GM12874 (cell line): Measurements from ENCODE around the gene MSANTD1.

Experiments used
- CTCF ChIP-seq: IDR thresholded peaks from 2 replicates; pipeline ENCODE4 v1.5.1; 2011; ENCODE audit warnings: low read depth, mild to moderate bottlenecking, control low read depth, low read length, moderate library complexity; ENCODE audit not compliant: insufficient read depth

Gene MSANTD1

GRCh38 chr4:3229328-3229727, 19.6 kb upstream of the MSANTD1 start:
- TF ChIP-seq CTCF: no peak

GRCh38 chr4:3229964-3230363, 19.0 kb upstream of the MSANTD1 start:
- TF ChIP-seq CTCF: no peak

GRCh38 chr4:3231471-3231870, 17.5 kb upstream of the MSANTD1 start:
- TF ChIP-seq CTCF: no peak

GRCh38 chr4:3232001-3232400, 17.0 kb upstream of the MSANTD1 start:
- no peak for TF ChIP-seq CTCF

GRCh38 chr4:3232871-3233271, 16.1 kb upstream of the MSANTD1 start:
- no peak for TF ChIP-seq CTCF

- no peak for TF ChIP-seq CTCF
Observed at GRCh38 chr4:3233391-3234071, 15.4 kb upstream of the MSANTD1 start.

GRCh38 chr4:3234171-3235029, 14.6 kb upstream of the MSANTD1 start:
- no peak for TF ChIP-seq CTCF
